ENCODE data around the gene SFXN5.

SFXN5 gene

DNA sequence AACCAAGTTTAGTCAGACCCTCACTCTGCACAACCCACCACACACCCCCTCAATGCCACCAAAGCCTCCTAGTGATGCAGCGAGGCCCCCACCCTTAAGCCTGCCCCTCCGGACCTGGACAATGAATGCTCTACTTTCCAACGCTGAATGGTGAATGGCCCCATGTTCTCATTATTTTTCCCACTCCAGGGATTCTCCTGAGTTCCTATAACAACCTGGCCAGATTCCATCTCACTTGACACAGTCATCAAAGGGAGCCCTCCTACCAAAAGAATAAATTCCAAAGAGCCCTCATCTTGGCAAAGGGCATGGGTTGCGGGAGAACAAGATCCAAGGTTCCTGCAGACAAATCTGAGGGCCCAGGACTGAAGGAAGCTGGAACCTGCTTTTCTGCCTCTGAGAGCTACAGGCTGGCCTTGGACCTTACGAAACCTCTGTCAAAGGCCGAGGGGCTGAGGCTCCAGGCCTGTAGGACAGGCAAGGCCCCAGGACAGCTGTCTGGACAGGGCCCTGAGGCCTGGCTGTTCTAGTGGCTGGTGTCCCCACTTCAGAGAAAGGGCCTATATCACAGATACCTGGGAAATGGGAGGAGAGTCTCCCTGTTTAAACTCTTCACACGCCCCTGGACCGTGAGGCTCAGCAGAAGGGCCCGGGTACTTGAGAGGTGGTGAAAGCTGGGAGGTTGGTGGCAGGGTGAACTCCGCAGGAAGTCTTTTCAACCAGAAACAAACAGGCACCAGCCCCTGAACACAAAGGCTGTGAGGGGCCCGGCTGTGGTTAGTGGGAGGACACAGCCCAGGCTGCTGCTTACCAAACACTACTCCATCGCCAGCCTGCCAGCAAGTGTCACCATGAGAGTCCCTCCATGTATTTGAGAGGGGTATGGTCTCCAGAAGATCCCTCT is 27.3 kb downstream of the SFXN5 start:
- DNase-seq = no peak

DNA sequence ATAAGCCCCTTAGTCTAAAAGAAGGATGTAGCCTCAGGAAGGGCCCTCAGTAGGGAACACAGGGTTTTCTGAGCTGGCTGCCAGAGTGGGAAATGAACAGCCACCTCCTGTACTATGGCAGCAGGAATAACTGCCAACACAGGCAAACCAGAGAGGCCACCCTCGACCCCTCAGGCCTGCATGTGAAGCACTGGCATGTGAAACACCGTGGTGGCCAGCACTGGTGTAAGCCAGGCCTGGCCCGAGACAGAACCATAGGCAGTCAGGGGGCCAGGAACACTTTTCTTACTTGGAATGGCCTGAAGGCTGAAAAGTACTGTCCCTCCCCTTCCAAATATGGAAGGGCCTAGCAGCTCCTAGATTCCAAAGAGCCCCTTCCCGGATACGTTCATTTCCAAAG is 28.2 kb downstream of the SFXN5 start:
- no peak for DNase-seq

DNA sequence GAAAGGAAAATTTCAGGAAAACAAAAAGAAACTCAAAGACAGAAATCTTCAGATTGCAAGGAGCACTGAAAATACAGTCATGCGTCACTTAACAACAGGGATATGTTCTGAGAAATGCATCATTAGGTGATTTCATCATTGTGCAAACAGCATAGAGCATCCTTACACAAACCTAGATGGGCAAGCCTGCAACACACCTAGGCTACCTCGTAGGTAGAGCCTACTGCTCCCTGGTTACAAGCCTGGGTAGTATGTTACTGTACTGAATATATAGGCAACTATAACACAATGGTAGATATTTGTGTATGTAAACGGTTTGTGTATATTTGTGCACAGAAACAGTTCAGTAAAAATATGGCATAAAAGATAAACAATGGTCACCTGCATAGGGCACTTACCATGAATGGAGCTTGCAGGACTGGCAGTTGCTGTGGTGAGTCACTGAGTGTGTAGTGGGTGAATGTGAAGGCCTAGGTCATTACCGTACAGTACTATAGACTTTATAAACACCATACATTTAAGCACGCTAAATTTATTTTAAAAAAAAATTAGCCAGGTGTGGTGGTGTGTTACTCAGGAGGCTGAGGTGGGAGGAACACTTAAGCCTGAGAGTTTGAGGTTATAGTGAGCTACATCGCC is 33.4 kb downstream of the SFXN5 start:
- DNase-seq = no peak

DNA sequence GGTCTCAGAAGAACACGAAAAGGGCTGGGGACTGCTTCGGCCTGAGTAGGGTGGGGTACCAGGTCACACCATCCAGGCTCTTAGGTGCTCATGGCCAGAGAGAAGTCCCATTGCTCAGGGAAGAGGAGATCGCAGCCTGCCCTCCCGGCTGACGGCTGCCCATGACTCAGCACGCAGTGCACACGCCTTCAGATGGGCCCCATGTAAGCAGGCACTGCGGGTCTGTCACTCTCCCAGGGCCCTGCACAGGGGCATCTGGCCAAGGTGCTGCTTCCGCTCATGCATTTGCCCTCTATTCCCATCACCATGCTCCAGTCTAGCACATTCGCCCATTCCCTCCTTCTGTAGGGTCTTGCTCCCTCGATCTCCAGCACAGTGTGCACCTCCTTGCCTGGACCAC is 34.7 kb downstream of the SFXN5 start:
- no peak for DNase-seq

DNA sequence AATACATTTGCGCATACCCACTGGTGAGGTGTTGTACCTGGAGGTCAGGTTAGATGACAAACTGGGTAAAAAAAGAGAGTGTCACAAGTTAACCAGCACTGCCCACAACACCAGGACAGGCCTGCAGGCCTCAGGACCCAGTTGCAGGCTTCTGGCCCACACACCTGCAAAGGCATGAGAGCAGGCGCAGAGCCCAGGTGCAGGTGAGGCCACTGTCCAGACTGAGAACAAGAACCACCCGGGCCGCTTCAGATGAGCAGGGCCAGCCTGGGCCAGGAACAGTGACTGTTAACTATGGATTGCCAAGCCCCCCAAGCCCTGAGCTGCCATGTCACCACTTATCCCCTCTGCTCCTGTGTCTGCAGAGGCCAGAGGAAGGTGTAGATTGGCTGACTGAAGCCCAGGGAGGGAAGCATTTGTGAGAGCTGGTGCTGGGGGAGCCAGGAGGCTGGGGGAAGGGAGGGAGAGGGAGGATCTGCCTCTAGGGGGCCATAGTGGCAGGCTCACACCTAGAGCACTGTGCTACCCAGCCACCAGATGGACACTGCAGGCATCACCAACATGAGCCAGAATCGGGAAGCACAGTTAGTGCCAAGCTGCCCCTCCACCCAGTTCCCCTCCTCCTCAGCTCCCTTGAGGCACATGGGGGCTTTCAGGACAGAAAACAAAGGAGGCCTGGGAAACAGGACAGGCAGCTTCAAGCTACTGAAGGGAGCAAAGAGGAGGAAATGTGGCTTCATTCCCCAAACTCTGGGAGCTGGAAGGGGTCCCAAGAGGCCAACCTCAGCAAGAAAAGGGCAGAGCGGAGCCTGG is 35.4 kb downstream of the SFXN5 start:
- no peak for DNase-seq

DNA sequence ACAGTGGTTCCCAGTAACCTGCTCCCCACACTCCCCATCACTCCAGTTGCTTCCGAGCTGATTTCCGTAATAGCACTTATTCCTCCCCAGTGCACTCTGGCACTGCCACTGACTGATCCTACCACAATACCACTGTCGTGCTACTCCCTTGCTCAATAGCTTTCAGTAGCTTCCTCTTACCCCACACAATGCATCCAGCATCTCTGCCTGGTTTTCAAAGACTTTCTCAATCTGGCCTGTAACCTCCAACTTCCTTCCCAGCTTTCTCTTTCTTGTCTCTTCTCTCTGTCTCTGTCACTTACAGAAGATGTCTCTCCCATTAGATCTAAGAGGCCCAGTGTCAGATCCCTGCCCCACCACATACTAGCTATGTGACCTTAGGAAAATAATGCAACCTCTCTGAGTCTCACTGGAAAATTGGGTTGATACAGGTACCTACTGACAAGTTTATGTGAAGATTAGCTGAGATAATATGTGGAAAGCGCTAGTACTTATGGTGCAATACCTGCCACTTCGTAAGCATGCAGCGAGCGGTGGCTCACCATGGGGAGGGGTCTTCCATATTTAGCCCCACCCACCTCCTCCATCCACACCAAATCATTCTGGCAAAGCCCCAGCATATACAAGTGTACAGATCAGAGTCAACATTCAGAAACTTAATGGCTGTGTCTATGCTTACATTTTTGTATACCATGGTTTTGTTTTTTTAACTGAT is 36.7 kb downstream of the SFXN5 start:
- no peak for DNase-seq

DNA sequence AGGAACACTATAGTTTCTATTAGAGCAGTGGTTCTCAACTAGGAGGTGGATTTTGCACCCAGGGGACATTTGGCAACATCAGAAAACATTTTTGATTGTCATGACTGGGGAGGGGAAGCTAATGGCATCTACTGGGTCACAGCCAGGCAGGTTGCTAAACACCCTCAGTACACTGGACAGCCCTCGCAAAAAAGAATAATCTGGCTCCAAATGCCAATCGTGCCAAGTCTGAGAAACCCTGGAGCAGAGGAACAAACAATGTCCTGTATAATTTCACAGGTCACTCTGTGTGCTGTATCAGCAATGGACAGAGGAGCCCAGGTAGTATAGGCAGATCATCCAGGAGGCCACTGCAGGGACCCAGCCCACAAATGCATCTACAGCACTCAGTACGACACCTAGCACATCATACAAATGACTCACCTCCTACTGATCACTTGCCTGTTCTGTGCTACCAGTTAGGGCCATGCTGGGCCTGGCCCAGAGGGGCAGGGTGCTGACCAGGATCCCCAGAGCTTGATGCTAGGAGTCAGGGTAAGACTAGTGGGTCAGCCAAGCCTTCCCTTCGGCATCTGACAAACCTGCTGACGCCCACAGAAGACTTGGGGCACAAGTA is 37.6 kb downstream of the SFXN5 start:
- DNase-seq = no peak

DNA sequence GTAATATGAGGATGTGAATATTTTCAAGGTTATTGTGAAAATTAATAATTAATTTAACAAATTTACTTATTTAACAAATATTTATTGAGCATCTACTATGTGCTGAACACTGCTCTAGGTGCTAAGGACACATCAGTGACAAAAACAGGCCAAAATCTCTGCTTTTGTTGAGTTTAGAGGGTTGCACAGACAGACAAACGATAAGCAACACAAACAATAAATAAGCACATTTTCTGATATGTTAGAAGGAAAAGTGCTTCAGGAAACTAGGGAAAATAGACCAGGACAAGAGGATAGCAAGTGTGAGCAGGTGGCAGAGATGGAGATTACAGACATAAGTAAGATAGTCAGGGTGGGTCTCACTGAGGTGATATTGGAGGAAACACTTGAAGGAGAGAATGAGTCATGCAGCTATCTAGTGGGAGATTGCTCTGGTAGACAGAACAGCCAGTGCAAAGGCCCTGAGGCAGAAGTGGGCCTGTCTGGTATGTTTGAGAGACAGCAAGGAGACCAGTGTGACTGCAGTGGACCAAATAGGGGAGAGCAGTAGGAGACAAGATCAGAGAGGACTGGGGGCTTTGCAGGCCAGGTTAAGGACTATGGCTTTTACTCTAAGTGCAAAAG is 38.3 kb downstream of the SFXN5 start:
- no peak for DNase-seq

DNA sequence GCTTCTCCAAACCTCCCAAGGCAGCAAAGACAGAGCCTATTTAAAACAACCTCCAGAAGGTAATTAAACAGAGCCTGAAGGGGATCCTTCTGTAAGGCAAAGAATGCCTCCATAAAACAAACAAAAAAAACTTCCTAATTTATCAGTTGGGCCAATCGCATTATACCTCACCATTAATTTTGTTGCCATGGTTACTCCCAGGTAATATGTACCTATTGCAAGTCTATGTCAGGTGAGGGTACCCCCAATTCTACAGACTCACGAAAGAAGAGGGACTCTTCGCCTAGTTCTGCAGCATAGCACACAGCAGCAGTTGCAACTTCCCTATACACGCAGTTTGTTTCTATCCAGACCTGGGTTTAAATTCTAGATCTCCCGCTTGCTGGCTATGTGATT is 38.8 kb downstream of the SFXN5 start:
- no peak for DNase-seq

DNA sequence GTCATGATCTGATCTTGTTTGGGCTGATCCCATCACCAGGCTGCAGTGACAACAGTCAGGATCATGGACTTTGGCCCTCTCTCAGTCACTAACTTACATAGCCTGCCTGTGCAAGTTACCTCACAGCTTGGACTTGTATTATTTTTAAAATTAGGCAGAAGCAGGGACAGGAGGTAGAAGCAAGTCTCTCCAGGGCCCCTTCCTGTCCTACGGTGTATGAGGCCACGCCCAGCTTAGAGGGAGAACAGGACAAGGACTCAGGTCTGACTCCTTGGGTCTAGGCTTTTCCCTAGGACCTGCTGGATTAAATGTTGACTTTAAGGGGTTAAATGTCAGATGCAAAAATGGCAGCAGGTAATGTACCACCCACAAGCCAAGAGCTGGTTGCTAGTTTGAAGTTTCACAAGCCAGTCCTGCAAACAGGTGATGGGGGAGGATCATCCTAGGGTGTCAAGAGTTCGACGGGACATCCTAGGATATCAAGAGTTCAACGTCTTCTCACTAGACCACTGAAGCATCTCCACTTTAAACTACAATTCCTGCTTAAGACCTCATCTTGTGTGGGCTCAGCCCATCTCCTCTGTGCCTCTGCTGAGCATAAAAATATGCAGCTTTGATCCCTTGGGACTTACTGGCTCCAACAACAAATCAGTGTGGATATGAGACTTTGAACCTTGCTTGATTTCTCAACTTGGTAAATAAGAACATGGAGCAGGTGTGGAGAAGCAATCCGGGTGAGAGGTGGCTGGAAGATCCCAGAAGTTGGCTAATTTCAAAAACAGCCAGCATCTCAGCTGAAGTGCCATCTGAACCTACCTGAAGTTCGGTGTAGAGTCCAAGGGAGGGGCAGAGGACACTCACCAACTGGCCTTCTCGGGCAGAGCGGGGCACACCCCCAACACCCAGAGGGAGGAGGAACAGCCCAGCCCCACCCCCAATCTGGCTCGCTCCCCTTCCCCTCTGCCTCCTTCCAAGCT is 39.5 kb downstream of the SFXN5 start:
- no peak for DNase-seq

DNA sequence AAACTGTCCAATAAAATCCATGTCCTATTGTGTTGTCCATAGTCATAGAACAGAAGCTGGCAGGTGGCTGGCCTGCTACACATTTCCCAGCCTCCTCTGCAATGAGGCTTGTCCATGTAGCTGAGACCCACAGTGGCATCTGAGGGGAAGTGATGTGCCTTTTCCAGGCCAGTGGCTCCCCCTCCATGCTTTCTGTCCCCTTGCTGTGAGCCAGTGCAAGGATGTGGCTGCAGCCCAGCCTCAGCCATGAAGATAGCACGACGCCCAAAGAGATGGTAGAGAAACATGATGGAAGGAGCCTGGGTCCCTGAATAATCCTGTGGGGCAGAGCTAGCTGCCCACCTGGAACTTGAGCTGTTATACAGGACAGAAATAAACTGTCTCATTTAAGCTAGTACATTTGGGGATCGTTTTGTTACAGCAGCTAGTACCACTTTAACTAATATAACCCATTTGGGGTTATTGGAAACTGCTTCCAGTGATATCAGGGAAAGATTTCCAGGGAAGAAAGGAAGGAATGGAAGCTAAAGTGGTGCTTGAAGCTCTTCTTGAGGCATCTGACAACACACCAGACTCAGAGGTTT is 40.3 kb downstream of the SFXN5 start:
- no peak for DNase-seq

DNA sequence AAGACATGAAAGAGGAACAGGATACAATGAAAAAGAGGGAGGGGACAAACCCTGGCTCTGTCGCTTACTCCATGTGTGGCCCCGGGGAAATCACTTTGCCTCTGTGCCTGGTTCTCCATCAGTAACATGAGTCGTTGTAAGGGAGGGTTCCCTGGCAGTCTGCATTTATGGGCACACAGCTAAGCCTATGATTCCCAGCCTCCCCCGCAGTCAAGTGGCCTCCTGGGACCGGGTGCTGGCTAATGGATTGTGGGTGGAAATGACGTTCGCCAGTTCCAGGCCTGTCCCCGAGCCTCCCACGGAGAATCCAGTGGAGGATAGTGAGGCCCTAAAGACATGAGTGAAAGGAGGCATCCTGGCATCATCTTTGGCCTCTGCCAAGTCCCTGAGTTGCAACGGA is 42.7 kb downstream of the SFXN5 start:
- no peak for DNase-seq

DNA sequence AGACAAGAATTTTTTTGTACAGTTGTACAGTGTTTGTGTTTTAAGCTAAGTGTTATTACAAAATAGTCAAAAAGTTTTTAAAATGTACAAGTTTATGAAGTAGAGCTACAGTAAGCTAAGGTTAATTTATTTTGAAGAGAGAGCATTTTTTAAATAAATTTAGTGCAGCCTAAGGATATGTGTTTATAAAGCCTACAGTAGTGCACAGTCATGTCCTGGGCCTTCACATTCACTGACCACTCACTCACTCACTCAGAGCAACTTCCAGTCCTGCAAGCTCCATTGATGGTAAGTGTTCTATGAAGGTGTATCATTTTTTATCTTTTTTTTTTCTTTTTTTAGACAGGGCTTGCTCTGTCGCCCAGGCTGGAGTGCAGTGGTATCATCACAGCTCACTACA is 44.2 kb downstream of the SFXN5 start:
- DNase-seq = no peak

DNA sequence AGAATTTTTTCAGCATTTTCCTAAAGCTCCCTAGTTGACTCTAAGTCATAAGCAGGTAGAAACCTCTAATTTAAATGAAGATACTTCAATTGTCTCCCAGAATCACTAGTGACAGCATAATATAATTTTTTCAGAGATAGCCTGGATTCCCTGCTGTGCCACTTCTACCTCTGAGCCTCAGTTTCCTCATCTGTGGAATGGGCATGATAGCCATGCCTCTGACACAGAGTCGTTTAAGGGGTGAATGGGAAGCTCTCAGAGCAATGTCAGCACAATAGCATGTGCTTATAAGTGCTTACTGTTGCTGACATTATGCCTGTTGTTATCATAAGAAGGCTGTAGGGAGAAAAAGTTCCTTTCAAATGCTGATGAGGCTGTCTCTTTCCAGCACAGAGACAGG is 48.0 kb downstream of the SFXN5 start:
- DNase-seq = no peak

DNA sequence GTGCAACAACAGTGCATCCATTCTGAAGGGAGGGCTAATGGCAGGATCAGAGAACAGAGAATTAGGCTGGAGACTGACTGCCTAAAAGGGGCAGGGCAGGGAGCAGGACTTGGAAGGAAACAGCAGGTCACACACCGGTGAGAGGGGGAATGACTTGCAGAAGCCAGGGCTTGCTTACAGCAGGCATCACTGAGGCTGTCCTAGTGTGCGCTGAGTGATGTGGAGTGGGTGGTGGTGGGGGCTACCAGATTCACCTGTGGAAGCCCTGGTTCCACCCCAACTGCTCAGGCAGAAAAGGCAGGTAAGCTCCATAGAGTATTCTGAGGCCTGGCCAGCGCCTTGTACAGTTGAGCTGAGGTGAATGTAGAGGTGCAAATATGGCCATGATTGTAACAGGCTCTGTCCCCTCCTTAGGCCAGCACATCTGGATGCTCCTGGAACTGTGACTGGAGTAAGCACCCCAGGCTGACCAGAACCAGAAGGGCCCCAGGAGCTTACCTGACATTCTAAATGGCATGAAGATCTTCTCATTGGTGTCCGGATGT is 49.4 kb downstream of the SFXN5 start:
- no peak for DNase-seq

DNA sequence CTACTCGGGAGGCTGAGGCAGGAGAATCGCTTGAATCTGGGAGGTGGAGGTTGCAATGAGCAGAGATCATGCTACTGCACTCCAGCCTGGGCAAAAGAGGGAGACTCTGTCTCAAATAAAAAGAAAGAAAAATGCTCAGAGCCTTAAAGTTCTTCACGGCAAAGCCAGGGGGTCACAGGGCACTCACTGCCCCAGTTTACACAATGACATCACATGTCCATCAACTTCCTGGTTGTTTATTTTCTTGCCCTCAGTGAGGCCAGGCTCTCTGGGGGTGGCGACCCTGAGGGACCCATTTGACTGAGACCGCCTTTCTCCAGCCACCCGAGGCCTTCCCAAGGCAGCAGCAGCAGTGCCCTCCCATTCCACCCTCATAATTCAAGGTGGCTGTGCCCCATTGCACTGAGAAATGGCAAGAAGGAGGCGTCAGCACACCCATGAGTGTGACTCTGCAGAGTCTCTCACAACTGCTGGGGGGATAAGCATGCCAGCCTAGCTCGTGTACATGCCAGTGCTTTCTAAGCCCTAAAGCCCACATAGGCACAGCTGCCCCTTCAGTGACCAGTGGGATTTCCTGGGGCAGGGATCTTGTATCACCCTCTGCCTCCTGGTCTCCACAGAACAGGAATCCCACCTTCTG is 50.0 kb downstream of the SFXN5 start:
- DNase-seq = no peak

DNA sequence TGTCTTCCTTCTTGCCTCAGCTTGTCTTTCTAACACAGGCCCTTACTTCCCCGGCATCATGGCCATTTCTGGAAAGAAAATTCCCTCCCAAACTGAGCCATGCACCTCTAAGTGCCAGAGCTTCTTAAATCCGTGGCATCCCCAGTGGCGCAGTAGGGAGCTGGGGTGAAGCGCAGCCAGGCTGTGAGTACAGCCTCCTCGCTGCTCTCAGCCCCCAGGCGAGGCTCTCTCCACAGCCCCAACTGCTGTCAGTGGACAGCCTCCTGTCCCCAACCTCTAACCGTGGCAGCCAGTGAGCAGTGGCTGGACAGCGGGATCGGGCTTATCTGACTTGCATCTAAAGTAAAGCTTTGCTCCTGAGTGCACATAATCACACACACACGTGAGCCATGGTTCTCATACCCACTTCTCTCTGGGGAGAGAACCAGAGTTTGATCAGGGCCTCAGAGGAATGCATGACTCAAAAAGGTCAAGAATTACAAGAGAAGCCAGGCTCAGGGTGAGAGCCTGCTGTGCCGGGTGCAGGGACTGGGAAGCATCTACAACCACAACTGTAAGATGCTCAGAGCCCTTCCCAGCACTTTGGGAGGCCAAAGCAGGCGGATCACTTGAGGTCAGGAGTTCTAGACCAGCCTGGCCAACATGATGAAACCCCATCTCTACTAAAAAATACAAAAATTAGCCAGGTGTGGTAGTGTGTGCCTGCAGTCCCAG is 50.7 kb downstream of the SFXN5 start:
- DNase-seq = no peak

DNA sequence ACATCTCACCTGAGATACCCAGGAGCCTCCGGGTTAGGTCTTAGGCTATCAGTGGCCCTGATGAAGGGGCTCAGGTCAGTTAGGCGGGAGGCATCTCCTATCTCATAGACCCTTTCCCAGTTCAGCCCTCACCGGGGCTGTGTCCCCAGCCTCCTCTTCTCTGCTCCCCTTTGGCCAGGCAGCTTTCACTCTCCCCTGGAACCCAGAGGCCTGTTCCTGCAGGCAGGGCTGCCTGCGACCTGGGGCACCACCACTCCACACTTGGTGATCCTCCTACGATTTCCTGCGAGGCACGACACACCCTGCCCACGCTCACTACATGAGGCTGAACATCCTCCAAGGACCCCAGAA is 51.2 kb downstream of the SFXN5 start:
- no peak for DNase-seq

DNA sequence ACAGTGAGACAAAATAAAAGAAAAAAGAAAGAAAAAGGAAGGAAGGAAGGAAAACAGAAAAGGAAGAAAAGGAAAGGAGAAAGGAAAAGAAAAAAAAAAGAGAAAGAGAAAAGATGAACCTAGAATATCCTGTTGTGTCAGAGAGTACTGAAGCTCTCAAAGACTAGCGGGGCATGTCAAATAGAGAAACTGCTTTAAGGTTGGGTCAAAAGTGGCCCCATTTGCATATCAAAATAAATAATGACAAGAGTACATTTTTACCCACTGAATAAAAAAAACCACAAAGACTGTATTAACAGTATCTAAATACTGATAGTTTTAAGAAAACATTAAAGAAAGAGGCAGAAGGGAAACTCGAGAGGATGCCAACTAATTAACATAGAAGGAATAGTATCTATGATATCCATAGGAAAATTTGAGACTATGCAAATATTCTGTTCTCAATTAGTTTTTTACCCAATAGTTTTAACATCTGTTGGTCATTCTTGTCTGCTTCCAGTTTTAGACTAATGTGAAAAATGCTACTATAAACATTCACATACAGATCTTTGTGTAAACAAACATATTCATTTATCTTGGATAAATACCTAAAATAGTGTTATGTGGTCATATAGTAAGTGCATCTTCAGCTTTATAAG is 53.2 kb downstream of the SFXN5 start:
- no peak for DNase-seq

Data from stimulated activated CD8-positive, alpha-beta memory T cell treated with anti-CD3 and anti-CD28 coated beads, Interleukin-4, amount 100 ng/mL, for 48 hours (primary cell).